GM10266 (cell line): ENCODE data around the gene ZFP36.

ENCODE experiments used
- DNase-seq: peaks from one replicate; pipeline ENCODE4 v3.0.0; 2012; ENCODE audit errors: extremely low spot score
- CTCF ChIP-seq: IDR thresholded peaks from 2 replicates; pipeline ENCODE4 v1.5.1; 2012; ENCODE audit warnings: mild to moderate bottlenecking, low read depth; ENCODE audit not compliant: control insufficient read depth, insufficient read depth; ENCODE audit errors: missing control alignments

Gene ZFP36

GRCh38 chr19:39412867-39413271 lies 6.2 kb downstream of the ZFP36 start:
- no peak for DNase-seq
- TF ChIP-seq CTCF: no peak

- no peak for DNase-seq
Observed at GRCh38 chr19:39413272-39413910, 6.7 kb downstream of the ZFP36 start.

GRCh38 chr19:39413911-39414608 lies 7.4 kb downstream of the ZFP36 start:
- peak; percentile 32 for TF ChIP-seq CTCF
- no peak for DNase-seq

More at GRCh38 chr19:39413272-39413910, 6.7 kb downstream of the ZFP36 start:
- TF ChIP-seq CTCF: no peak

- DNase-seq: peak; percentile 19
- TF ChIP-seq CTCF: peak; percentile 8
Observed at GRCh38 chr19:39415111-39416046, 8.7 kb downstream of the ZFP36 start.

- TF ChIP-seq CTCF: no peak
Observed at GRCh38 chr19:39416152-39417120, 9.8 kb downstream of the ZFP36 start.

GRCh38 chr19:39417463-39418181 lies 11.0 kb downstream of the ZFP36 start:
- no peak for DNase-seq
- TF ChIP-seq CTCF: no peak

More at GRCh38 chr19:39416152-39417120, 9.8 kb downstream of the ZFP36 start:
- no peak for DNase-seq
